ENCODE measurements around the gene CTNNA1. TPM values are rescaled to one million over a fixed set of nuclear protein-coding genes. Genes with fewer than 3 reads are reported as not detected.

Gene CTNNA1
- polyA plus RNA-seq, 1 of the 3 experiments (the other 2 are of a cell fraction), result 130 TPM

DNA sequence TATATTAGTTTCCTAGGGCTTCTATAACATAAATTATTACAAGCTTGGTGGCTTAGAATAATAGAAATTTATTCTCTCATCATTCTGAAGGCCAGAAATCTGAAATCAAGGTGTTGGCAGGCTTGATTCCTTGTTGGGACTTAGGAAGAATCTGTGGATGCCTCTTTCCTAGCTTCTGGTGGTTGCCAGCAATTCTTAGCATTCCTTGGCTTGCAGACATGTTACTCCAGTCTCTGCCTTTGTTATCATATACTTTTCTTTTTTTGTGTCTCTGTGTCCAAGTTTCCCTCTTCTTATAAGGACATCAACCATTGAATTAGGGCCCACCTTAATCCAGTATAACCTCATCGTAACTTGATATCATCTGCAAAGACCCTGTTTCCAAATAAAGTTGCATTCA lies 31.4 kb downstream of the CTNNA1 start:
- H3K27me3 ChIP-seq (ENCODE audit: insufficient read depth), result no peaks in the 10 kb centered on the region
- no peaks in the 10 kb centered on the region for H3K9me2 ChIP-seq
- DNase-seq, result no peak
- no peak overlapping the region for H2AFZ ChIP-seq (ENCODE audit: low read depth)
- no peak overlapping the region for H3K4me3 ChIP-seq (ENCODE audit: low read depth in 2 of 2, low read length in 1 of 2)
- 88% methylated on average over 1 of the region's 1 CpG for WGBS (ENCODE audit: low lambda C conversion rate)
- no peak overlapping the region for H3K9ac ChIP-seq
- H3K79me2 ChIP-seq (ENCODE audit: insufficient read depth), result peaks cover 97% of the 10 kb centered on the region
- H3K36me3 ChIP-seq (replicated peaks in 1 of 2; ENCODE audit: control insufficient read depth in 1 of 2, insufficient read depth in 2 of 2, low read length in 1 of 2), result peaks cover 27 to 49% of the 10 kb centered on the region in 2 experiments
- H3K4me1 ChIP-seq (ENCODE audit: control insufficient read depth in 1 of 2, insufficient read depth in 2 of 2, low read depth in 1 of 2, low read length in 1 of 2), result 0 out of 4 replicates have a peak, but pooled peaks cover 0 to 2% of the 10 kb centered on the region in 2 experiments
- TF ChIP-seq GATA2 (CRISPR knock-in tag; IDR thresholded peaks at IDR 0.05) (no peak), FOXM1 (IDR thresholded peaks at IDR 0.05; ENCODE audit: low read depth) (no peak), MEF2A (IDR thresholded peaks at IDR 0.05; ENCODE audit: borderline replicate concordance, low read depth) (no peak), RFX5 (IDR thresholded peaks at IDR 0.05; ENCODE audit: low read length) (no peak), SIN3A (IDR thresholded peaks at IDR 0.05; ENCODE audit: borderline replicate concordance, low read depth, low read length) (no peak), GABPA (IDR thresholded peaks at IDR 0.05; ENCODE audit: low read depth) (no peak), RAD21 (IDR thresholded peaks at IDR 0.05; ENCODE audit: low read length) (no peak), NFIC (IDR thresholded peaks at IDR 0.05; ENCODE audit: borderline replicate concordance) (no peak), ZBTB33 (IDR thresholded peaks at IDR 0.05; ENCODE audit: borderline replicate concordance, low read depth) (no peak), SMC3 (IDR thresholded peaks at IDR 0.05; ENCODE audit: low read depth, low read length) (no peak), NRF1 (IDR thresholded peaks at IDR 0.05; ENCODE audit: low read depth, low read length) (no peak), FOXJ3 (CRISPR knock-in tag; IDR thresholded peaks at IDR 0.05) (no peak), RXRA (IDR thresholded peaks at IDR 0.05; ENCODE audit: borderline replicate concordance, low read depth) (no peak), USF1 (IDR thresholded peaks at IDR 0.05; ENCODE audit: borderline replicate concordance, low read depth) (no peak)
- peaks cover 1% of the 10 kb centered on the region for H3F3A ChIP-seq (replicated peaks; ENCODE audit: insufficient read depth)
- CTCF ChIA-PET, result interaction anchor here (0.7 to 0.9 kb wide), 2 partner anchors 40 to 41 kb away, joined by 3 read pairs; no protein-coding TSS in a partner anchor
- no peak overlapping the region for H3K27ac ChIP-seq (ENCODE audit: low read depth in 2 of 2, low read length in 1 of 2)
- peaks cover 73% of the 10 kb centered on the region for H4K20me1 ChIP-seq (ENCODE audit: insufficient read depth)
- POLR2A ChIA-PET, result no interaction called here
- no peak overlapping the region for H3K4me2 ChIP-seq
- no peaks in the 10 kb centered on the region for H3K9me3 ChIP-seq

DNA sequence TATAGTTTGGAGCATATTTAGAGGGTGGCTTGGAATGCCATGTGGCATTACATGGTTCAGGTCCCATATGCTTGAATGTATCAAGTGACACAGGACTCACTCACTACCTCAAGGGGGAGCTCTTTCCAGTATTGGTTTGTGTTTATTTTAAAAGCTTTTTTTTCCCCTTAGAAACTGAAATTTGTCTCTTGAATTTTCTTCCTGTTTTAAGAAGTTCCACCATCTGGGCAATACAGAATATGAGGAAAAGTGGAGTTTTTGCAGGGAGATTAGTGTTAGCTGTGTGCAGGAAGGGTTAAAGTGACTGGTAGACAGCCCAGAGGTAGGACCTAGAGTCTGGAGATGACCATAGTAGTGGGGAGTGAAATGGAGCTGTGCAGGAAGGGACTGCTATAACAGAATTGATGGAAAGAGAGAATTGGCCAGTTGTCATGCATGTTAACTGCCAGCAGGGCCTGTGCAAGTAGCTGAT lies 36.6 kb downstream of the CTNNA1 start:
- H3K27ac ChIP-seq (ENCODE audit: low read depth in 2 of 2, low read length in 1 of 2), result no peak overlapping the region
- H2AFZ ChIP-seq (ENCODE audit: low read depth), result no peak overlapping the region
- H3K4me1 ChIP-seq (ENCODE audit: control insufficient read depth in 1 of 2, insufficient read depth in 2 of 2, low read depth in 1 of 2, low read length in 1 of 2), result peaks cover 4 to 17% of the 10 kb centered on the region in 2 experiments; a peak in 3 of 4 replicates
- H3F3A ChIP-seq (replicated peaks; ENCODE audit: insufficient read depth), result peaks cover 11% of the 10 kb centered on the region
- H4K20me1 ChIP-seq (ENCODE audit: insufficient read depth), result peaks cover 87% of the 10 kb centered on the region
- H3K27me3 ChIP-seq (ENCODE audit: insufficient read depth), result no peaks in the 10 kb centered on the region
- no peak overlapping the region for H3K4me2 ChIP-seq
- H3K9me3 ChIP-seq, result no peaks in the 10 kb centered on the region
- POLR2A ChIA-PET, result interaction anchor here (0.6 kb wide), 2 partner anchors 333 to 552 kb away, joined by 3 to 4 read pairs; no protein-coding TSS in a partner anchor
- no peak overlapping the region for H3K9ac ChIP-seq
- H3K9me2 ChIP-seq, result no peaks in the 10 kb centered on the region
- CTCF ChIA-PET, result interaction anchor here (0.5 to 4.1 kb wide), 30 partner anchors 9 to 486 kb away, joined by 3 to 28 read pairs (median 4); partner anchors contain the start of gene CTNNA1
- peaks cover 97% of the 10 kb centered on the region for H3K79me2 ChIP-seq (ENCODE audit: insufficient read depth)
- peaks cover 9 to 23% of the 10 kb centered on the region in 2 experiments for H3K36me3 ChIP-seq (replicated peaks in 1 of 2; ENCODE audit: control insufficient read depth in 1 of 2, insufficient read depth in 2 of 2, low read length in 1 of 2)
- TF ChIP-seq FOXM1 (IDR thresholded peaks at IDR 0.05; ENCODE audit: low read depth), result no peak
- no peak for TF ChIP-seq GATA2 (CRISPR knock-in tag; IDR thresholded peaks at IDR 0.05)
- TF ChIP-seq SMC3 (IDR thresholded peaks at IDR 0.05; ENCODE audit: low read depth, low read length), result peak; percentile 8; the same call in 1 of the 2 replicates
- TF ChIP-seq RXRA (IDR thresholded peaks at IDR 0.05; ENCODE audit: borderline replicate concordance, low read depth), result no peak
- TF ChIP-seq CTCF (IDR thresholded peaks at IDR 0.05), result peak; percentile 70
- no peak for TF ChIP-seq NRF1 (IDR thresholded peaks at IDR 0.05; ENCODE audit: low read depth, low read length)
- no peak for TF ChIP-seq IRF3 (IDR thresholded peaks at IDR 0.05; ENCODE audit: low read depth, low read length)
- TF ChIP-seq ZBTB33 (IDR thresholded peaks at IDR 0.05; ENCODE audit: borderline replicate concordance, low read depth), result no peak
- TF ChIP-seq RAD21 (IDR thresholded peaks at IDR 0.05; ENCODE audit: low read length), result peak; percentile 52
- no peak for TF ChIP-seq FOSL2 (IDR thresholded peaks at IDR 0.05; ENCODE audit: borderline replicate concordance, low read depth)
- H3K4me3 ChIP-seq (ENCODE audit: low read depth in 2 of 2, low read length in 1 of 2), result no peak overlapping the region; a peak in 1 of 4 replicates
- DNase-seq, result peak; percentile 52

All from SK-N-SH (cell line).